Hepatocyte (in vitro differentiated cells): ENCODE measurements around the gene BCL11A.

Experiments used
- EZH2 ChIP-seq: fragments of 200-600 bp; sonication (generic); IDR thresholded peaks from 2 replicates; pipeline ENCODE4 v1.6.1; 2016; ENCODE audit warnings: antibody characterized with exemption, mild to moderate bottlenecking, borderline replicate concordance
- EZH2phosphoT487 ChIP-seq: fragments of 200-600 bp; sonication (generic); IDR thresholded peaks from one replicate; pipeline ENCODE4 v1.6.1; 2018; ENCODE audit warnings: antibody characterized with exemption, mild to moderate bottlenecking, low read depth, moderate library complexity; ENCODE audit not compliant: unreplicated experiment, severe bottlenecking
- TF ChIP-seq, protein P1 (sequence below): fragments of 200-600 bp; sonication (generic); IDR thresholded peaks from 2 replicates; pipeline ENCODE4 v1.5.1; 2016; ENCODE audit warnings: antibody characterized with exemption, mild to moderate bottlenecking; ENCODE audit not compliant: poor library complexity

DNA sequence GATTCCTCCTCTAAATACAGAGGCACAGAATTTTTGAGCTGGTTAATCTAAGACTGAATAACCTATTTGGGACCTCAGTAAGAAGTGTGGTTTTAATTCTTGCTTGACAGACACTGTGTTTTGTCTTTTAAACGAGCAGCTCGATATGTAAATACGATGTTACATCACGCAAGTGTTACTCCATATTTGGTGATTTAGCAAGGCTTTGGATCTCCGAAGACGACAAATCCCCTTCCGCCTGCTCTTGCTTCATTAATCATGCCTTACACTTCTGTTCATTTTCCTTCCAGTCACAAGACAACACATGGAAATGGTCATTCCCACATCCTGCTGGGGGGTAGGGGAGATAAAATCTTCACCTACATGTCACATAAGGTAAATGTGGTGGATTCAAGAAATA, 9.4 kb downstream of the BCL11A start:
- TF ChIP-seq, protein P1, sequence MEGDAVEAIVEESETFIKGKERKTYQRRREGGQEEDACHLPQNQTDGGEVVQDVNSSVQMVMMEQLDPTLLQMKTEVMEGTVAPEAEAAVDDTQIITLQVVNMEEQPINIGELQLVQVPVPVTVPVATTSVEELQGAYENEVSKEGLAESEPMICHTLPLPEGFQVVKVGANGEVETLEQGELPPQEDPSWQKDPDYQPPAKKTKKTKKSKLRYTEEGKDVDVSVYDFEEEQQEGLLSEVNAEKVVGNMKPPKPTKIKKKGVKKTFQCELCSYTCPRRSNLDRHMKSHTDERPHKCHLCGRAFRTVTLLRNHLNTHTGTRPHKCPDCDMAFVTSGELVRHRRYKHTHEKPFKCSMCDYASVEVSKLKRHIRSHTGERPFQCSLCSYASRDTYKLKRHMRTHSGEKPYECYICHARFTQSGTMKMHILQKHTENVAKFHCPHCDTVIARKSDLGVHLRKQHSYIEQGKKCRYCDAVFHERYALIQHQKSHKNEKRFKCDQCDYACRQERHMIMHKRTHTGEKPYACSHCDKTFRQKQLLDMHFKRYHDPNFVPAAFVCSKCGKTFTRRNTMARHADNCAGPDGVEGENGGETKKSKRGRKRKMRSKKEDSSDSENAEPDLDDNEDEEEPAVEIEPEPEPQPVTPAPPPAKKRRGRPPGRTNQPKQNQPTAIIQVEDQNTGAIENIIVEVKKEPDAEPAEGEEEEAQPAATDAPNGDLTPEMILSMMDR, result no peak
- TF ChIP-seq EZH2phosphoT487, result no peak
- TF ChIP-seq EZH2, result no peak
